Ascending aorta (tissue), 2 donors: Measurements from ENCODE around the gene CCNJ. TPM values are rescaled to one million over a fixed set of nuclear protein-coding genes. Genes with fewer than 3 reads are reported as not detected.

Experiments used
- DNase-seq, 2 donors: peaks; one replicate each; pipeline ENCODE4 v3.0.0-alpha.2; 2019; ENCODE audit warnings: low spot score in 2 of 2
- H3K27ac ChIP-seq, 2 donors: fragments of 200-600 bp; sonication (generic); one replicate each; pipeline ENCODE4 v1.5.1; 2016 to 2017; ENCODE audit warnings: mild to moderate bottlenecking in 1 of 2
- H3K27me3 ChIP-seq: fragments of 200-600 bp; sonication (generic); one replicate; pipeline ENCODE4 v1.5.1; 2017
- H3K36me3 ChIP-seq, 2 donors: fragments of 200-600 bp; sonication (generic); one replicate each; pipeline ENCODE4 v1.5.1; 2016
- H3K4me1 ChIP-seq, 2 donors: fragments of 200-600 bp; sonication (generic); one replicate each; pipeline ENCODE4 v1.5.1; 2016 to 2017; ENCODE audit warnings: mild to moderate bottlenecking in 1 of 2
- H3K4me3 ChIP-seq, 2 donors: fragments of 200-600 bp; sonication (generic); one replicate each; pipeline ENCODE4 v1.5.1; 2016 to 2017; ENCODE audit warnings: mild to moderate bottlenecking in 1 of 2
- H3K9me3 ChIP-seq, 2 donors: fragments of 200-600 bp; sonication (generic); one replicate each; pipeline ENCODE4 v1.5.1; 2016
- CTCF ChIP-seq, 3 experiments: fragments of 200-600 bp in 2 of 3; fragments of 450-650 bp in 1 of 3; sonication (generic) in 2 of 3; IDR thresholded peaks; one replicate each; pipeline ENCODE4 v1.5.1; 2016 to 2019; ENCODE audit warnings: antibody characterized with exemption in 3 of 3, mild to moderate bottlenecking in 1 of 3, moderate library complexity in 1 of 3
- intact Hi-C: fragments of 100-400 bp; cut with DNase I; formaldehyde crosslinking; loops from one replicate; pipeline ENCODE4 v1.15.1; 2023
- total RNA-seq: library from RNA; depleted of rRNA; stranded (reverse); fragments of >200 nt; gene quantifications from one replicate; pipeline ENCODE4 v1.1.0, GENCODE V29; 2016

Gene CCNJ
- total RNA-seq, 1 donor from 2014 or later: 6.0 TPM

GRCh38 chr10:96093948-96094347 lies 50.6 kb downstream of the CCNJ start:
- intact Hi-C loops: loop anchor here (5.0 kb wide), 1 partner anchor 402 kb away; the partner anchor contains the start of gene TCTN3
- no peaks in the 10 kb centered on the region for H3K9me3 ChIP-seq
- no peaks in the 10 kb centered on the region for H3K36me3 ChIP-seq
- no peak for DNase-seq
- H3K27me3 ChIP-seq: no peaks in the 10 kb centered on the region
- H3K4me1 ChIP-seq: peaks cover 0 to 3% of the 10 kb centered on the region in 2 donors
- no peak overlapping the region for H3K27ac ChIP-seq
- H3K4me3 ChIP-seq: no peak overlapping the region
- no peak for TF ChIP-seq CTCF (IDR thresholded peaks at IDR 0.05)

GRCh38 chr10:96096958-96097357 lies 53.6 kb downstream of the CCNJ start:
- no peak for DNase-seq
- H3K4me1 ChIP-seq: no peaks in the 10 kb centered on the region
- H3K27me3 ChIP-seq: no peaks in the 10 kb centered on the region
- H3K9me3 ChIP-seq: no peaks in the 10 kb centered on the region
- no peak overlapping the region for H3K4me3 ChIP-seq
- no peak overlapping the region for H3K27ac ChIP-seq
- intact Hi-C loops: no loop called here
- H3K36me3 ChIP-seq: no peaks in the 10 kb centered on the region
- TF ChIP-seq CTCF (IDR thresholded peaks at IDR 0.05): no peak

GRCh38 chr10:96097865-96098264 lies 54.5 kb downstream of the CCNJ start:
- DNase-seq: no peak
- Histone ChIP-seq H3K36me3 (no peaks in the 10 kb centered on the region), H3K27me3 (no peaks in the 10 kb centered on the region), H3K9me3 (no peaks in the 10 kb centered on the region), H3K4me3 (no peak overlapping the region), H3K27ac (no peak overlapping the region), H3K4me1 (no peaks in the 10 kb centered on the region)
- no peak for TF ChIP-seq CTCF (IDR thresholded peaks at IDR 0.05)
- intact Hi-C loops: no loop called here

GRCh38 chr10:96107623-96108038 lies 64.2 kb downstream of the CCNJ start:
- H3K4me3 ChIP-seq: no peak overlapping the region
- DNase-seq: no peak
- no peak for TF ChIP-seq CTCF (IDR thresholded peaks at IDR 0.05)
- no peaks in the 10 kb centered on the region for H3K36me3 ChIP-seq
- intact Hi-C loops: no loop called here
- no peaks in the 10 kb centered on the region for H3K9me3 ChIP-seq
- no peaks in the 10 kb centered on the region for H3K27me3 ChIP-seq
- H3K4me1 ChIP-seq: no peaks in the 10 kb centered on the region
- no peak overlapping the region for H3K27ac ChIP-seq

Other genes starting within 250 kb of the CCNJ start
- 3.9 TPM for gene CC2D2B, start 135.6 kb upstream of the CCNJ start, total RNA-seq
- gene ZNF518A, start 86.7 kb downstream of the CCNJ start, total RNA-seq: 7.1 TPM
- not detected for gene BLNK, start 228.0 kb downstream of the CCNJ start, total RNA-seq